Thyroid gland (tissue), 4 donors: ENCODE data around the gene CERS4.

Experiments
- CTCF ChIP-seq, 6 experiments: fragments of 200-600 bp in 3 of 6; fragments of 450-650 bp in 3 of 6; sonication (generic) in 3 of 6; IDR thresholded peaks; one replicate each; pipeline ENCODE4 v1.5.1; 2016 to 2019; ENCODE audit warnings: antibody characterized with exemption in 6 of 6, mild to moderate bottlenecking in 2 of 6, inconsistent platforms in 1 of 6, moderate library complexity in 1 of 6
- POLR2A ChIP-seq, 2 donors: fragments of 450-650 bp; IDR thresholded peaks; one replicate each; pipeline ENCODE4 v1.6.1; 2017; ENCODE audit warnings: antibody characterized with exemption in 2 of 2, mild to moderate bottlenecking in 2 of 2, moderate library complexity in 1 of 2

DNA sequence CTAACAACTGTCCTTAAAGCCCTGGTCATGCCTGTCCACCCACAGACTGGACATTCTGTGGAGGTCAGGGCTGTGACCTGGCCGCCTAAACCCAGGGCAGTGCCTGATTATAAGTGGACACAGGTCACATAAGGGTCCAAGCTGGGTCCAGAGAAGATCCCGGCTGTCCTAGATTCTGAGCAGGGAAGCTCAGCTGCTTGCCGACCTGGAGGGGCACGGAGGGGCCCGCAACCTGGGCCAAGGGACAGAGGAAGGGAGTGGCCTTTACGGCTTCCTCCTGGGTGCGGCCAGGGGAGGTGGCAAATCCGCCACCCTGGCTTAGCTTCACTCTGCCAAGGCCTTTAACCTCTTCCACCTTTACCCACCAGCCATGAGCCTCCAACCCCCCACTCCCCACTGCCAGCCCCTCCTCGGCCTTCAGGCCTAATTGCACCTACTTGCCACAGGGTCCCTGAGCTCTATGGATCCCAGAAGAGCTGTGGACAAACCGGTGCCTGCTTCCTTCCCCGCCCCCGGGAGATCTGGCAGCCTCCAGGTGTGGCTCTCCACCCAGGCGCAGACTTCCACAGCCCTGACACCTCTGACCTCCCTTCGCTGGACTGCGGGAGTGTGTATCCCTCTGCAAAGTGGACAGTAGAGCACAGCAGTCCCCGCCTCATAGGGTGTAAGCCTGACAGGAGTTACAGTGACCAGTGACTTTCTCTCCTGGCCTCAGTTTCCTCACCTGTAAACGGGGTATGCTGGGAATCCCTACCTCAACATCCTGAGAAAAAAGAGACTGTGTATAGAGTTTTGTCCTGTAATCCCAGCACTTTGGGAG, 97.3 kb downstream of the CERS4 start:
- TF ChIP-seq CTCF (IDR thresholded peaks at IDR 0.05) (no peak), POLR2A (IDR thresholded peaks at IDR 0.05) (no peak)
